Keratinocyte (primary cell): Measurements from ENCODE around the gene UBR2. TPM values are rescaled to one million over a fixed set of nuclear protein-coding genes. Genes with fewer than 3 reads are reported as not detected.
"Not testable (repeated sequence)": the region's sequence is repeated elsewhere in the genome, so short reads cannot be mapped to it uniquely, and the experiment has no call there.

Source experiments
- DNase-seq: peaks from one replicate; pipeline ENCODE4 v3.0.0-alpha.2; 2011; ENCODE audit warnings: low read depth, missing footprints, low spot score
- FAIRE-seq: peaks from 2 replicates; lab custom pipeline; 2011; peaks lifted over from hg19 to GRCh38; lab: Jason Lieb, UNC
- H2AFZ ChIP-seq: 2 replicates; pipeline ENCODE4 v1.6.0; 2012; ENCODE audit warnings: low read length, control low read depth, inconsistent platforms; ENCODE audit not compliant: control insufficient read depth
- H3K27ac ChIP-seq: 2 replicates; pipeline ENCODE4 v1.5.1; 2011; ENCODE audit warnings: low read length; ENCODE audit not compliant: control insufficient read depth, insufficient read depth
- H3K27me3 ChIP-seq: 3 replicates; pipeline ENCODE4 v1.6.0; 2011; ENCODE audit warnings: low read length; ENCODE audit not compliant: control insufficient read depth, insufficient read depth; ENCODE audit errors: extremely low read depth
- H3K36me3 ChIP-seq, 2 experiments: 2 replicates in 1 of 2; 3 replicates in 1 of 2; pipeline ENCODE4 v1.5.1; 2011; ENCODE audit warnings: low read length in 2 of 2, mild to moderate bottlenecking in 1 of 2; ENCODE audit not compliant: control insufficient read depth in 2 of 2, insufficient read depth in 2 of 2; ENCODE audit errors: extremely low read depth in 1 of 2
- H3K4me1 ChIP-seq: 3 replicates; pipeline ENCODE4 v1.5.1; 2011; ENCODE audit warnings: low read length; ENCODE audit not compliant: control insufficient read depth, insufficient read depth; ENCODE audit errors: extremely low read depth
- H3K4me2 ChIP-seq: 3 replicates; pipeline ENCODE4 v1.6.0; 2011; ENCODE audit warnings: low read depth, low read length; ENCODE audit not compliant: control insufficient read depth, insufficient read depth; ENCODE audit errors: extremely low read depth
- H3K4me3 ChIP-seq, 3 experiments: fragments of 200-600 bp in 1 of 3; sonication (generic) in 1 of 3; 2 replicates in 2 of 3; 3 replicates in 1 of 3; pipeline ENCODE4 v1.5.1; 2011 to 2016; ENCODE audit warnings: low read length in 3 of 3, mild to moderate bottlenecking in 3 of 3, control low read depth in 2 of 3, inconsistent platforms in 1 of 3, low read depth in 1 of 3, mixed read lengths in 1 of 3, mixed run types in 1 of 3, moderate library complexity in 1 of 3; ENCODE audit not compliant: control insufficient read depth in 2 of 3, insufficient read depth in 2 of 3; ENCODE audit errors: extremely low read depth in 1 of 3
- H3K79me2 ChIP-seq: 2 replicates; pipeline ENCODE4 v1.6.0; 2012; ENCODE audit warnings: low read length; ENCODE audit not compliant: control insufficient read depth, insufficient read depth
- H3K9ac ChIP-seq: 3 replicates; pipeline ENCODE4 v1.6.0; 2011; ENCODE audit warnings: low read length; ENCODE audit not compliant: control insufficient read depth, insufficient read depth; ENCODE audit errors: extremely low read depth
- H3K9me1 ChIP-seq: 3 replicates; pipeline ENCODE4 v1.6.0; 2011; ENCODE audit warnings: low read length; ENCODE audit not compliant: control insufficient read depth, insufficient read depth; ENCODE audit errors: extremely low read depth
- H3K9me3 ChIP-seq: 2 replicates; pipeline ENCODE4 v1.5.1; 2012; ENCODE audit warnings: low read depth, low read length; ENCODE audit not compliant: control insufficient read depth
- H4K20me1 ChIP-seq: 3 replicates; pipeline ENCODE4 v1.6.0; 2011; ENCODE audit warnings: low read length; ENCODE audit not compliant: control insufficient read depth, insufficient read depth; ENCODE audit errors: extremely low read depth
- CTCF ChIP-seq, 3 experiments: IDR thresholded peaks in 1 of 3; conservative IDR thresholded peaks in 1 of 3; optimal IDR thresholded peaks in 1 of 3; 2 replicates in 2 of 3; 3 replicates in 1 of 3; pipeline versions ENCODE3 to v1.5.1; 2011; ENCODE audit warnings: low read length in 3 of 3, mild to moderate bottlenecking in 3 of 3, moderate library complexity in 2 of 3, control low read depth in 1 of 3, inconsistent platforms in 1 of 3; ENCODE audit not compliant: insufficient read depth in 2 of 3; ENCODE audit errors: extremely low read depth in 1 of 3
- EZH2 ChIP-seq: IDR thresholded peaks from one replicate; pipeline ENCODE4 v1.6.1; 2012; ENCODE audit warnings: inconsistent platforms, mild to moderate bottlenecking, low read length, moderate library complexity
- dilution Hi-C: fragments of 300-500 bp; cut with MboI; formaldehyde crosslinking; loops from one replicate; pipeline ENCODE4 v1.7.0; 2020; ENCODE audit warnings: low sequenced_read_pairs; ENCODE audit not compliant: extremely low pct_ligation_motif_present
- polyA plus RNA-seq, 5 experiments: library from polyadenylated mRNA; depleted of rRNA in 3 of 5; stranded (reverse) in 3 of 5; stranded (forward) in 1 of 5; unstranded in 1 of 5; fragments of >200 nt; gene quantifications; 1 replicate in 1 of 5; 2 replicates in 3 of 5; 3 replicates in 1 of 5; pipeline versions ENCODE4 v1.2.1 to v1.2.3, GENCODE V29; 2011 to 2012; ENCODE audit warnings: missing spikeins in 2 of 5, low read depth in 1 of 5, low replicate concordance in 1 of 5

UBR2 gene
- polyA plus RNA-seq, 1 donor (not counting 4 experiments of a cell fraction or from before 2014, with no cell fraction given), result 21.6 TPM

- dilution Hi-C loops, result no loop called here
- Histone ChIP-seq H3K27ac (no peak overlapping the region), H3K27me3 (no peaks in the 10 kb centered on the region), H4K20me1 (no peaks in the 10 kb centered on the region), H2AFZ (no peak overlapping the region), H3K9ac (no peak overlapping the region), H3K9me3 (no peaks in the 10 kb centered on the region), H3K9me1 (no peaks in the 10 kb centered on the region), H3K36me3 (peaks cover 2 to 10% of the 10 kb centered on the region in 2 experiments), H3K79me2 (peaks cover 23% of the 10 kb centered on the region), H3K4me2 (no peak overlapping the region), H3K4me1 (no peaks in the 10 kb centered on the region), H3K4me3 (no peak overlapping the region)
- DNase-seq (no peak), FAIRE-seq (no peak)
- TF ChIP-seq CTCF (optimal IDR thresholded peaks at IDR 0.05 in 1 of 3, IDR thresholded peaks at IDR 0.05 in 1 of 3, conservative IDR thresholded peaks at IDR 0.05 in 1 of 3; ENCODE audit: extremely low read depth in 1 of 3, insufficient read depth in 2 of 3, low read length in 3 of 3) (no peak), EZH2 (no peak)
These were observed 35.7 kb downstream of the UBR2 start for GRCh38 chr6:42599558-42599957.

GRCh38 chr6:42604150-42604549 is 40.3 kb downstream of the UBR2 start:
- H3K4me1 ChIP-seq, result no peaks in the 10 kb centered on the region
- no peak for TF ChIP-seq CTCF (optimal IDR thresholded peaks at IDR 0.05 in 1 of 3, IDR thresholded peaks at IDR 0.05 in 1 of 3, conservative IDR thresholded peaks at IDR 0.05 in 1 of 3; ENCODE audit: extremely low read depth in 1 of 3, insufficient read depth in 2 of 3, low read length in 3 of 3)
- no peak for TF ChIP-seq EZH2
- H4K20me1 ChIP-seq, result no peaks in the 10 kb centered on the region
- H3K27me3 ChIP-seq, result no peaks in the 10 kb centered on the region
- no peak overlapping the region for H2AFZ ChIP-seq
- H3K9me1 ChIP-seq, result no peaks in the 10 kb centered on the region
- no peaks in the 10 kb centered on the region for H3K9me3 ChIP-seq
- no peak overlapping the region for H3K9ac ChIP-seq
- no peak overlapping the region for H3K4me3 ChIP-seq
- peaks cover 3% of the 10 kb centered on the region for H3K79me2 ChIP-seq
- no peak overlapping the region for H3K27ac ChIP-seq
- no peak for DNase-seq
- H3K4me2 ChIP-seq, result no peak overlapping the region
- dilution Hi-C loops, result no loop called here
- no peak for FAIRE-seq
- H3K36me3 ChIP-seq, result peaks cover 0 to 4% of the 10 kb centered on the region in 2 experiments

- H3K79me2 ChIP-seq, H3K27me3 ChIP-seq, H3K36me3 ChIP-seq, DNase-seq, H3K4me3 ChIP-seq, H3K9me1 ChIP-seq, H3K9ac ChIP-seq, dilution Hi-C loops, H4K20me1 ChIP-seq, H3K9me3 ChIP-seq, H3K4me2 ChIP-seq, H3K4me1 ChIP-seq, H2AFZ ChIP-seq, H3K27ac ChIP-seq, FAIRE-seq: not testable (repeated sequence)
These were observed 40.9 kb downstream of the UBR2 start for GRCh38 chr6:42604699-42605098.
